H7 (cell line): Measurements from ENCODE around the gene FBRSL1. TPM values are rescaled to one million over a fixed set of nuclear protein-coding genes. Genes with fewer than 3 reads are reported as not detected.
"Not testable (repeated sequence)": the region's sequence is repeated elsewhere in the genome, so short reads cannot be mapped to it uniquely, and the experiment has no call there.

Source experiments
- DNase-seq: peaks from one replicate; pipeline ENCODE4 v3.0.0; 2012
- H3K27me3 ChIP-seq: 2 replicates; pipeline ENCODE4 v1.6.0; 2011; ENCODE audit warnings: mild to moderate bottlenecking, low read length; ENCODE audit not compliant: control insufficient read depth, insufficient read depth
- H3K36me3 ChIP-seq: replicated peaks from 2 replicates; pipeline ENCODE4 v1.5.1; 2011; ENCODE audit warnings: low read length; ENCODE audit not compliant: control insufficient read depth, insufficient read depth
- H3K4me3 ChIP-seq: 2 replicates; pipeline ENCODE4 v1.5.1; 2011; ENCODE audit warnings: low read depth, mild to moderate bottlenecking, control low read depth, low read length, moderate library complexity; ENCODE audit not compliant: insufficient read depth
- total RNA-seq: library from RNA; depleted of rRNA; stranded (reverse); fragments of >200 nt; shearing (Covaris generic); gene quantifications from 2 replicates; pipeline ENCODE4 v1.2.3, GENCODE V29; 2014

FBRSL1 gene
- total RNA-seq, 1 experiment from 2014 or later, result 17.5 TPM

DNA sequence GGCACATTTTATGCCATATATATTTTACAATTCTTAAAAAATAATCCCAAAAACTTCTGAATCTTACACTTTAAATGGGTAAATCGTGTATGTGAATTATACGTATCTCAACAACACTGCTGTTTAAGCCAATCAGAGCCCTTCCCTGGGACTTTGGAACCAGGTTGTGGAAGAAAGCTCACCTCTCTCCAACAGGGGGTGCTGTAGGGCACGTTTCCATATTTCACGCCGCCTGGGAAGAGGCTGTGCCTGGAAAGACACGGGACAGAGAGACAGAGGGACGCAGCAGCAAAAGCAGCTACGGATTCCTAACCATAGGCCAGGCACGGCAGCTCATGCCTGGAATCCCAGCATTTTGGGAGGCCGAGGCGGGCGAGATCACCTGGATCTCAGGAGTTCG lies 29.4 kb upstream of the FBRSL1 start:
- H3K36me3 ChIP-seq, result no peaks in the 10 kb centered on the region
- peak; percentile 85 for DNase-seq
- no peak overlapping the region for H3K4me3 ChIP-seq
- H3K27me3 ChIP-seq, result peaks cover 12% of the 10 kb centered on the region

DNA sequence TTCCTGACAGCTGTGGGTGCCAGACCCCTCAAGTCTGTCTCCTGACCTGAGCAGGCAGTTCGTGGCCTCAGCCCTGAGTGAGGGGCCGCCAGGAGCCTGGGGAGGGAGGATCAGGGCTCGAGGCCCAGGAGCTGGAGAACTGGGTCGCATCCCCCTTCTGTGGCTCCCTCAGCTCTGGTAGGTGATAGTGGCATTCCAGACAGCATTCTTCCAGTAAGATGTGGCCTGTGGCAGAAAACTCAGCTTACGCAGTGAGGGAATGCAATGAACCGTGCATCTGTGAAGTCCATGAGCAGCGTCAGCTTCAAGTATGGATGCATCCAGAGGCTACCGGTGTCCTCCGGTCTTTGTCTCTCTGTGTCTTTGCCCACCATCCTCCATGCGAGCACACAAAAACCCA lies 28.4 kb upstream of the FBRSL1 start:
- no peak overlapping the region for H3K4me3 ChIP-seq
- DNase-seq, result no peak
- H3K36me3 ChIP-seq, result no peaks in the 10 kb centered on the region
- H3K27me3 ChIP-seq, result peaks cover 12% of the 10 kb centered on the region

DNA sequence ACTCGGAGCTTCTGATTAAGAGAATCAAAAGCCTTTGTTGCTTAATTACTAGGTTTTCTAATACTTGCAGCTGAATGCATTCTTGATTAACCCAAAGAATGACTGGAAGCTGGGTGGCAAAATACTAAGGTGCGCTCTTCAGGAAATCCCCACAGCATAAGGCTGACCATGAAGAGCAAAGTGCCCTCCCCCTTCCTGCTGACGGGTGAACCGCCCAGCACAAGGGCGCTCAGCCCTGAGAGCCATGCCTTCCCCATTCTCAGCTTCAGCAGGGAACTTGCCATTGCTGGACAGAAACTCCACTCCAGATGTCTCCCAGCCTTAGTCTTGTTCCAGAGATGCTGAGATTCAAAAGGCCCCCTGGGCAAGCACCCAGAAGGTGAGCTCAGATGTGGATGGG lies 27.2 kb upstream of the FBRSL1 start:
- no peak for DNase-seq
- no peaks in the 10 kb centered on the region for H3K36me3 ChIP-seq
- H3K4me3 ChIP-seq, result no peak overlapping the region
- H3K27me3 ChIP-seq, result peaks cover 12% of the 10 kb centered on the region

DNA sequence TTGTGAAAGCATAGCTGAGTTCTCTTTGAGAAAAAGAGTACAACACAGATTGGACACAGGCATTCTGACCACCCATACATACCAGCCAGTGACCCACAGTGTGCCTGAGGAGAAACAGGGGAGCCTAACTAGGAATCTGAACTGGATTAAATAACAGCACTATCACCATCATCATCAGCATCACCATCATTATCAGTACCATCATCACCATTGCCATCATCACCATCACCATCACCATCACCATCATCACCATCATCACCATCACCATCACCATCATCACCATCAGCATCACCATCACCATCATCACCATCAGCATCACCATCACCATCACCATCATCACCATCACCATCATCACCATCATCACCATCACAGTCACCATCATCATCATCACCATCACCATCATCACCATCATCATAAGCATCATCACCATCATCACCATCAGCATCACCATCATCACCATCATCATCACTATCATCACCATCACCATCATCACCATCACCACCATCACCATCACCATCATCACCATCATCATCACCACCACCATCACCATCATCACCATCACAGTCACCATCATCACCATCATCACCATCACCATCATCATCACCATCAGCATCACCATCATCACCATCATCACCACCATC lies 26.5 kb upstream of the FBRSL1 start:
- H3K4me3 ChIP-seq, DNase-seq, H3K36me3 ChIP-seq: not testable (repeated sequence)
- peaks cover 12% of the 10 kb centered on the region for H3K27me3 ChIP-seq

DNA sequence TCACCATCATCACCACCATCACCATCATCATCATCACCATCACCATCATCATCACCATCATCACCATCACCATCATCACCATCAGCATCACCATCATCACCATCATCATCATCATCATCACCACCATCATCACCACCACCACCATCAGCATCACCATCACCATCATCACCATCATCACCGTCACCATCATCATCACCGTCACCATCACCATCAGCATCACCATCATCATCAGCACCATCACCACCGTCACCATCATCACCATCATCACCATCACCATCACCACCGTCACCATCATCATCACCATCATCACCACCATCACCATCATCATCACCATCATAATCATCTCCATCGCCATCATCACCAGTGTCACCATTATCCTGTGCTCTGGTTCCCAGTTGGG lies 25.6 kb upstream of the FBRSL1 start:
- H3K27me3 ChIP-seq, result peaks cover 12% of the 10 kb centered on the region
- not testable (repeated sequence) for DNase-seq, H3K36me3 ChIP-seq, H3K4me3 ChIP-seq

DNA sequence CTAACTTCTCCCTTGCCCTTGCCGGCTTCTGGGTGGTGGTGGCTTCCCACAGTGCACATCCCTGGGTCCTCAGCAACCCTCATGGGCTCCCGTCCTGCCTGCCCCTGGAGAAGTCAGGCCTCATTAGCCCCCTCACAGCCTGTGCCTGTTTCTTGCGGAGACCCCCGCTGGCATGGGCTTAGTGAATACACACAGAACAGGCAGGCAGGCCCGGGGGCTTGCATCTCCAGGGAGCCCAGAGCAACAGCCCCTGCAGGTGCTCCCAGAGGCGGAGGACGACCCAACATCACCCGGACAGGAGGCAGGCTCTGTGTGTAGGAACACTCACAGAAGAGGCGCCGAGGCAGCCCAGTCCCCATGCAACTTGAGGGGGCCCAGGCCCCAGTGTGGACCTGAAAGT lies 25.1 kb upstream of the FBRSL1 start:
- DNase-seq, result no peak
- Histone ChIP-seq H3K27me3 (peaks cover 12% of the 10 kb centered on the region), H3K36me3 (no peaks in the 10 kb centered on the region), H3K4me3 (no peak overlapping the region)

DNA sequence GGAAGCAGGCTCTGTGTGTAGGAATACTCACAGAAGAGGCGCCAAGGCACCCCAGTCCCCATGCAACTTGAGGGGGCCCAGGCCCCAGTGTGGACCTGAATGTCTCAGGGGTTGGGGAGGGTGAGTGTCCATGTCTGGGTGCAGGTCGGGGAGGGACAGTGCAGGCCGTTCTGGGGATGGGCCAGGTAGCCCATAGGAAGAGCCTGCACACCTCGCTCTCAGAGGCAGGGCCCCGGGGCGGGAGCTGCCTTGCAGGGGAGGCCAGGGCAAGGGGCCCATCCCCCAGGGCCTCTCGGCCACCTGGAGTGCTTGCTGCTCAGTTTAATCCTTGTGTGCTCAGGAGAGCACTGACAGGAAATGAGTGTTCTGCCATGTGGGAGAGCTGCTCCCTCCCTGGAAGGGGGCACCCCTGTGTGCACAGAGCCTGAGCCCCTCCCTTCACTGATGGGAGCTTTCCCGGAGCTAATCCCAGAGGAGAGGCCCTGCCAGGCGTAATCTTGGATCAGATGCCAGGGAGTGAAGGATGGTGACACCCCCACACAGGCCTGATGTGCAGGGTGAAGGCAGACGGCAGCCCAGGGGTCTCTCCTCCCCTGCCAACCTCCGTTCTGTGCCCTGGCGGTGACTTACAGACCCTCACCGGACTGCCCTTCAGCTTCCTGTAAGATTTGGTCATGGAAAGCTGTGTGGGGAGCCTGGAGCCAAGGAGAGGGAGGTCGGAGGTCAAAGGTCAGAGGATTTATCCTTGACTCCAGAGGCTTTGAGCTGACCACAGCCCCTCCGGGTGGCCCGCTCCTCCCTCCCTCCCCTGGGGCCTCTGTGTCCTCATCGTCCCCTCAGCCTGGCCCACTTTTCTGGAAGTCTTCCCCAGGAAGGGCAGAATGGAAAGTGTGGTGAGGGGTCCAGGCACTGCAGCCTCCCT lies 24.4 kb upstream of the FBRSL1 start:
- no peak for DNase-seq
- H3K4me3 ChIP-seq, result no peak overlapping the region
- peaks cover 12% of the 10 kb centered on the region for H3K27me3 ChIP-seq
- H3K36me3 ChIP-seq, result no peaks in the 10 kb centered on the region

DNA sequence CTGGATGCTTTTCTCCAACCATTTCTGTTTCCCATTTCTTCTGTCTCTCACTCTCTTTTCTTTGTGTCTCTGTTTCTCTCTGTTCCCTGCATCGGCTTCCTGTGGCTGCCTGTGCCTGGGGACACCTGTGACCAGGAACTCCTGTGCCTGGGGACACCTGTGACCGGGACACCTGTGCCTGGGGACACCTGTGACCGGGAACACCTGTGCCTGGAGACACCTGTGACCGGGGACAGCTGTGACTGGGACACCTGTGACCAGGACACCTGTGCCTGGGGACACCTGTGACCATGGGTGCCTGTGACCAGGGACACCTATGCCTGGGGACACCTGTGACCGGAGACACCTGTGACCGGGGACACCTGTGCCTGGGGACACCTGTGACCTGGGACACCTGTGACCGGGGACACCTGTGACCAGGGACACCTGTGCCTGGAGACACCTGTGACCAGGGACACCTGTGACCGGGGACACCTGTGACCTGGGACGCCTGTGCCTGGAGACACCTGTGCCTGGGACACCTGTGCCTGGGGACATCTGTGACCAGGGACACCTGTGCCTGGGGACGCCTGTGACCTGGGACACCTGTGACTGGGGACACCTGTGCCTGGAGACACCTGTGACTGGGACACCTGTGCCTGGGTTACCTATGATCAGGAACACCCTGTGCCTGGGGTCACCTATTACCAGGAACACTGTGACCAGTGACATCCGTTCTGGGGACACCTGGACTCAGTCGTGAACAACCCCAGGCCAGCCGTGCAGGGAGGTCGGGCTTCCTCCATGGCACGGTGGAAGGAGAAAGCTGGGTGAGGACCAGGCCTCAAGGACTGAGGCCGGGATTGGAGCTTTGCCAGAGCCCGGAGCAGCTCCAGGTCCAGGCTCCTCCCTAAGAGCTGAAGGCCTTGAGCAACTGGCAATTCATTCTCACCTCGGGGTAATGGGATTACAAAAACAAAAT lies 23.4 kb upstream of the FBRSL1 start:
- DNase-seq, result no peak
- H3K4me3 ChIP-seq, result no peak overlapping the region
- peaks cover 10% of the 10 kb centered on the region for H3K27me3 ChIP-seq
- no peaks in the 10 kb centered on the region for H3K36me3 ChIP-seq

DNA sequence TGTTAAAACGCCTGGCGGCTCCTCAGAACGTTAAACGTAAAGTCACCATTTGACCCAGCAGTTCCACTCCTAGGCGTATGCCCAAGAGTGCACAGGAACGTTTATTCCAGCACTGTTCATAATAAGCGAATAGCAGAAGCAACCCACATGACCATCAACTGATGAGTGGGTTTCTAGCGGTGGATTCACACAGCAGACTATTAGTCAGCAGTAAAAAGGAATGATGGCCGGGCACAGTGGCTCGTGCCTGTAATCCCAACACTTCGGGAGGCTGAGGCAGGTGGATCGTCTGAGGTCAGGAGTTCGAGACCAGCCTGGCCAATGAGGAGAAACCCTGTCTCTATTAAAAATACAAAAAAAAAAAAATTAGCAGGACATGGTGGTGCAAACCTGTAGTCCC lies 22.4 kb upstream of the FBRSL1 start:
- H3K4me3 ChIP-seq, result no peak overlapping the region
- no peak for DNase-seq
- H3K27me3 ChIP-seq, result peaks cover 5% of the 10 kb centered on the region
- H3K36me3 ChIP-seq, result no peaks in the 10 kb centered on the region

DNA sequence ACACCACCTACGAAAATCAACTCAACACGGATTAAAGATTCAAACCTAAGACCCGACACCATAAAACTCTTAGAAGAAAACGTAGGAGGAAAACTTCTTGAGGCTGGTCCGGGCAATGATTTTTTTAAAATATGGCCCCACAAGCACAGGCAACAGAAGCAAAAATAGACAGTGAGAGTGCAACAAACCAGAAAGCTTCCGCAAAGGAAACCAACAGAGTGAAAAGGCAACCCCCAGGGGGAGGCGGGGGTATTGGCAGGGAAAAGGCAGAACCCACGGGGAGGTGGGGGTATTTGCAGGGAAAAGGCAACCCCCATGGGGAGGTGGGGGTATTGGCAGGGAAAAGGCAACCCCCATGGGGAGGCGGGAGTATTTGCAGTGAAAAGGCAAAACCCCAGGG lies 20.5 kb upstream of the FBRSL1 start:
- Histone ChIP-seq H3K27me3 (no peaks in the 10 kb centered on the region; the same call in 1 of the 2 replicates), H3K36me3 (no peaks in the 10 kb centered on the region), H3K4me3 (no peak overlapping the region)
- no peak for DNase-seq

DNA sequence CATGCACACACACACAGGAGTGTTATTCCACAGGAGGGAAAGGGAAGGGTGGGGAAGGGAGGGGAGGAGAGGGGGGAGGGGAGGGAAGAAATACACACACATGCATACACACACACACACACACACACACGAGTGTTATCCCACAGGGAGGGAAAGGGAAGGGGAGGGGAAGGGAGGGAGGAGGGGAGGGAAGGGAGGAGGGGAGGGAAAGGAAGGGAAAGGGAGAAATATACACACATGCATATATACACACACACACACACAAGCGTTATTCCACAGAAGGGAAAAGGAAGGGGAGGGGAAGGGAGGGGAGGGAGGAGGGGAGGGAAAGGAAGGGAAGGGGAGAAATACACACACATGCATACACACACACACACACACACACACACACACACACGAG lies 19.6 kb upstream of the FBRSL1 start:
- Histone ChIP-seq H3K36me3 (no peaks in the 10 kb centered on the region), H3K4me3 (no peak overlapping the region), H3K27me3 (no peaks in the 10 kb centered on the region; the same call in 1 of the 2 replicates)
- no peak for DNase-seq

DNA sequence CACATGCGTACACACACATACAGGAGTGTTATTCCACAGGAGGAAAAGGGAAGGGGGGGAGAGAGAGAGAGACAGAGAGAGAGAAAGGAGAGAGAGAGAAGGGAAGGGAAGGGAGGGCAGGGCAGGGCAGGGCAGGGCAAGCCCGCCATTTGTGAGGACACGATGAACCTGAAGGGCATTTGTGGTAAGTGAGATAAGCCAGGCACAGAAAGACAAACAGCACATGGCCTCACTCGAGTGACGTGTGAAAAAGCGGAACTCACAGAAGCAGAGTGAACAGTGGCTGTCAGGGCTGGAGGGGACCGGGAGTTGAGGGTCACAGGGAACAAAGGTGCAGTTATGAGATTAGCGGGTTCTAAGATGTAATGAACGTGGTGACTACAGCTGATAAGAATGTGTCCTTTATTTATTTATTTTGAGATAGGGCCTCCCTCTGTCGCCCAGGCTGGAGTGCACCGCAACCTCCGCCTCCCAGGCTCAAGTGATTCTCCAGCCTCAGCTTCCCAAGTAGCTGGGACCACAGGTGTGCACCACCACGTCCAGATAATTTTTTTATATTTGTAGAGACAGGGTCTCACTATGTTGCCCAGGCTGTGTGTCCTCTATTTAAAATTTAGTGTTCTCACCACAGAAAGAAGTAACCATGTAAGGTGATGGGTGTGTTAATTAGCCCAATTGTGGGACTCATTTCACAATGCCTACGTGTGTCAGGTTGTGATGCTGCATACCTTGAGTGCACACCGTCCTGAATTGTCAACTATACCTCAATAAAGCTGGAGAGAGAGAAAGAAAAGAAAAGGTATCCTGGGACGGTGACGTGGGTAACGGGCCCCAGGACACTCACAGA lies 18.7 kb upstream of the FBRSL1 start:
- no peak overlapping the region for H3K4me3 ChIP-seq
- no peaks in the 10 kb centered on the region; the same call in 1 of the 2 replicates for H3K27me3 ChIP-seq
- DNase-seq, result no peak
- no peaks in the 10 kb centered on the region for H3K36me3 ChIP-seq

DNA sequence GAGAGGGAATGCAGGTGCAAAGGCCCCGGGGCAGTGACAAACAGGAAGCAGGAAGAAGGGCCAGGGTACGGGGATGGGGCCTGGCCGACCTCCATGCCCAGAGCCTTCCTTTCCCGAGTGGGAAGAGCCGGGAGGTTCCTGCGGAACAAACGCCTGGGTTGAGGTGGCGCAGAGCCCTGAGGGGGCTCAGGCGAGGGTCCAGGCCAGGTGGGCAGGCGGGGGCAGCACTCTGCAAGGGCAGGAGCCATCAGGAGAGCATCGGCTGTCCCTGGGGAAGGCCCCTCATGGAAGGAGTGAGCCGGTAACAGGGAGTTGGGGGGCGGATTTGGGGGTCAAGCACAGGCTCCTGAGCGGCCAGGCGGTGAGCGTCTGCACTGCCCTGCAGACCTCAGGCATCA lies 18.1 kb upstream of the FBRSL1 start:
- no peaks in the 10 kb centered on the region for H3K36me3 ChIP-seq
- H3K4me3 ChIP-seq, result no peak overlapping the region
- no peak for DNase-seq
- H3K27me3 ChIP-seq, result no peaks in the 10 kb centered on the region; the same call in 1 of the 2 replicates

DNA sequence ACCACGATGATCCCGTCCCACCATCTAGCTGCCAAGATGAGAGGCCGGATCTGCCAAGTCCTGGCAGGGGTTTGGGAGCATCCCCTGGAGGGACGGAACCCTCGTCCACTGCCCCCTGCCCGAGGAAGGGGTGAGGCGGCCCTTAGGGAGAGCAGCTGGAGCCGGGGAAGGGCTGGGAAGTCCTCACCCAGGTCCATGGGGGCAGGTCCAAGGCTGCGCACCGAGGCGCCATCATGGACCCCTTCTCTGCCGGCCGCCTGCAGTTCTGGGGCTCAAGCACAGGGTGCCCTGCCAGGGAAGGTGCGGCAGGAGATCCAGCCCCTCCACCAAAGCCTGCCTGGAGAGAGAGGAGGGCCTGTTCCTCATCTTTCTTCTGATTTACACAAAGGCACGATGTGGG lies 17.6 kb upstream of the FBRSL1 start:
- H3K36me3 ChIP-seq, result no peaks in the 10 kb centered on the region
- no peaks in the 10 kb centered on the region; the same call in 1 of the 2 replicates for H3K27me3 ChIP-seq
- no peak for DNase-seq
- no peak overlapping the region for H3K4me3 ChIP-seq
